ENCODE measurements around the gene TXNDC2. TPM values are rescaled to one million over a fixed set of nuclear protein-coding genes. Genes with fewer than 3 reads are reported as not detected.

Gene TXNDC2
- total RNA-seq = under 1 TPM in 1 of 4 donors, not detected in 3; 0.27 TPM

DNA sequence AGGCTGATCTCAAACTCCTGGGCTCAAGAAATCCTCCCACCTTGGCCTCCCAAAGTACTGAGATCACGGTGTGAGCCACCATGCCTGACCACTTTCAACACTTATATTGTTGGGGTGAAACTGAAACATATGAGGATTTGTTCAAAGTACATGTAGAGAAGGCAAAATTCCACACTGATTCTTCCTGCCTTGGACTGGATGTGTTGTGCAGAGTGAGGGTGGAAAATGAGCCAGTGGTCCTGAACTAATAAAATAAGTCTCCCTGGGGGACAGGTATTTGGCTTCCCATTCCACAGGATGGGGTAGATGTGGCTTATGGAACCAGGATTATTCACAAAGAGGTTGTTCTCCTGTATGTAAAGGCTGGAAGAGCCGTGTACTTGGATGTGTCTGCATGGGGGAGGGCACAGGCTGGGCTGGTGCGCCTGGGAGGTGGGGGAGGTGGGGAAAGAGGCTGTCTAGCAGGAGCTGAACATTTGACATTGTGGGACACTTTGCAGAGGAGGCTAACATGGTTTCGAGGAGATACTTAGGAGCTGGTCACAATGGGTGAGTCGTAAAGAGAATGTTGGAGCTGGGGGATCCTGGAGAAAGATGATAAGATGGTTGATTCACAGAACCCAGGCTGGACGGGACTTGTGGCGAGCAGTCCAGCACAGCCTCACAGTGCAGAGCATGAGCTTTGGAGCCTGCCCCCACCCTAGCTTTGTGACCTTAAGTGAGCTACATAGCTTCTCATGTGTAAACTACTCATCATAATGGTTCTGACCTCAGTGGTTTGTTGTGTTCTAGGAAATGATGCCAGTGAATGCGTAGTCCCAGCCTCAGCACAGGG is at the start of gene TXNDC2:
TSS of gene TXNDC2 (plus strand) at position 804 of the 835 bp plus-strand sequence. CDS start 708 bp downstream, outside the sequence.
- Histone ChIP-seq H3K4me3 (no peak within 1 kb of the TSS), H3K27me3 (no peaks in the 10 kb centered on the region), H3K27ac (no peak within 1 kb of the TSS), H3K9me3 (no peaks in the 10 kb centered on the region), H3K4me1 (no peaks in the 10 kb centered on the region), H3K36me3 (no peaks in the 10 kb centered on the region)
- 75 to 93% methylated on average over 3 to 8 of the region's 8 CpGs for WGBS, 2 donors (ENCODE audit: low coverage in 1 of 2)
- in situ Hi-C loops (cut with MboI; ENCODE audit: low pct_ligation_motif_present in 1 of 4, low pct_unique_long_range_greater_than_20kb in 1 of 4, low sequenced_read_pairs in 3 of 4) = no loop called here
- intact Hi-C loops (cut with DNase I; ENCODE audit: low total_unique reads) = no loop called here
- TF ChIP-seq POLR2AphosphoS5 (IDR thresholded peaks at IDR 0.05) (no peak), EP300 (IDR thresholded peaks at IDR 0.05; ENCODE audit: low read depth) (no peak), POLR2A (IDR thresholded peaks at IDR 0.05) (no peak)
- TF ChIP-seq, protein P1, sequence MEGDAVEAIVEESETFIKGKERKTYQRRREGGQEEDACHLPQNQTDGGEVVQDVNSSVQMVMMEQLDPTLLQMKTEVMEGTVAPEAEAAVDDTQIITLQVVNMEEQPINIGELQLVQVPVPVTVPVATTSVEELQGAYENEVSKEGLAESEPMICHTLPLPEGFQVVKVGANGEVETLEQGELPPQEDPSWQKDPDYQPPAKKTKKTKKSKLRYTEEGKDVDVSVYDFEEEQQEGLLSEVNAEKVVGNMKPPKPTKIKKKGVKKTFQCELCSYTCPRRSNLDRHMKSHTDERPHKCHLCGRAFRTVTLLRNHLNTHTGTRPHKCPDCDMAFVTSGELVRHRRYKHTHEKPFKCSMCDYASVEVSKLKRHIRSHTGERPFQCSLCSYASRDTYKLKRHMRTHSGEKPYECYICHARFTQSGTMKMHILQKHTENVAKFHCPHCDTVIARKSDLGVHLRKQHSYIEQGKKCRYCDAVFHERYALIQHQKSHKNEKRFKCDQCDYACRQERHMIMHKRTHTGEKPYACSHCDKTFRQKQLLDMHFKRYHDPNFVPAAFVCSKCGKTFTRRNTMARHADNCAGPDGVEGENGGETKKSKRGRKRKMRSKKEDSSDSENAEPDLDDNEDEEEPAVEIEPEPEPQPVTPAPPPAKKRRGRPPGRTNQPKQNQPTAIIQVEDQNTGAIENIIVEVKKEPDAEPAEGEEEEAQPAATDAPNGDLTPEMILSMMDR (IDR thresholded peaks at IDR 0.05) = no peak
- DNase-seq = no peak

DNA sequence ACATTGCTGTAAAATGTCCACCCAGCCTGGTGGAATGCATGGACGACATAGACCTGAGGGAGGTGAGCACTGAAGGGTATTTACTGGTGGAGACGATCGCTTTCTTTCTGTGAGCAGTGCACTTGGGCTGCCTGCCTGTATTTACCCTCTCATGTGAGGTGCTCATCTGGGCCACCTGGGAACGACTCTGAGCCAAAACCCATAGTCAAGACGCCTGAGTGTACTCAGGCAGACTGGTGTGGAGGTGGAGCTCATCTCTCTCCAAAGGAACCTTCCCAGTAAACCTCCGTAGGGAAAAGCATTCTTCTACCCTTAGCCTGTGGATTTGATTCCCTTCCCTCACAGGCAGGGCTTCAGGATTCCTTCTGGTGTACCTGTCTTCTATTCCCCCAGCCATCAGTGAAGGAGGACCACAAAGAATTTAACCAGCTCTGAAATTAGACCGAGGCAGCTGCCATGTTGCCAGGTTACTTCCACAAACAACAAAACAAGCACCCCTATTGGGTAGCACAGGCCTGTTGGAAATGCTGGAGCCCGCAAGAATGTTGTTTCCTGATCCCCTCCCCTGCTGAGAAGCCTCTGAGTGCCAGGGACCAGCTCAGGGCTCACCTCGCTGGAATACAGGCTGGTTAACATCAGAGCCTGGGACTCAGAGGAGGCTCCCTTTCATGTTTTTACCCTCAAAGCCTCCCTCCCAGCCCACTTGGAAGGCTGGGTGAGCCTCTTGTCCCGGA is 47.5 kb upstream of the TXNDC2 start:
- DNase-seq = no peak

DNA sequence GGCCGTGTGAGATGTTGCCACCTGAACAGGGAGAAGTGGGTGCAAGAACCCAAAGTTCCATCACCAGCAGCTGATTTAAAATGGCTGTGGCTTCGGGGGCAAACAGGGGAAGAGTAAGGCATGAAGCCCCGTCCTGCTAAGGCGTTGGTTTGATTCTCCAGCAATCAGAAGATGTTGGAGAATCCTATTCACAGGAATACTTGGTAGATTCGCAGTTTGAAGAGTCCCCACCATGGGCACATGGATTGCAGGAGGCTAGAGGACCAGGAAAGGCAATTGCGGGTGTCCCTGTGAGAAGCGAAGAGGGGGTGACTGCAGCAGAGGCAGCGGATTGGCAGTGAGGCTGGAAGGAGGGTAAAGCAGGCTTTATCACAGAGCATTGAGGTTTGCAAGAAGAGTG is 46.6 kb upstream of the TXNDC2 start:
- Histone ChIP-seq H3K27me3 (no peaks in the 10 kb centered on the region), H3K27ac (peak overlapping the region in 1 of 4 donors; percentile 23), H3K36me3 (no peaks in the 10 kb centered on the region), H3K9me3 (no peaks in the 10 kb centered on the region), H3K4me1 (peaks cover 0 to 10% (median 8%) of the 10 kb centered on the region in 4 donors), H3K4me3 (no peak overlapping the region)
- no peak for DNase-seq
- TF ChIP-seq POLR2A (IDR thresholded peaks at IDR 0.05) = no peak
- TF ChIP-seq, protein P1 (IDR thresholded peaks at IDR 0.05) = no peak
- TF ChIP-seq EP300 (IDR thresholded peaks at IDR 0.05; ENCODE audit: low read depth) = no peak
- TF ChIP-seq POLR2AphosphoS5 (IDR thresholded peaks at IDR 0.05) = no peak
- in situ Hi-C loops (cut with MboI; ENCODE audit: low pct_ligation_motif_present in 1 of 4, low pct_unique_long_range_greater_than_20kb in 1 of 4, low sequenced_read_pairs in 3 of 4) (no loop called here), intact Hi-C loops (cut with DNase I; ENCODE audit: low total_unique reads) (no loop called here)
- 84 to 87% methylated on average over 5 to 8 of the region's 8 CpGs for whole genome bisulfite sequencing, 2 donors (ENCODE audit: low coverage in 1 of 2)

More for the DNA sequence above, 47.5 kb upstream of the TXNDC2 start:
- intact Hi-C loops (cut with DNase I; ENCODE audit: low total_unique reads) (no loop called here), in situ Hi-C loops (cut with MboI; ENCODE audit: low pct_ligation_motif_present in 1 of 4, low pct_unique_long_range_greater_than_20kb in 1 of 4, low sequenced_read_pairs in 3 of 4) (no loop called here)
- peak overlapping the region; percentile 23 to 64 (median 56) for H3K27ac ChIP-seq
- no peaks in the 10 kb centered on the region for H3K27me3 ChIP-seq
- no peaks in the 10 kb centered on the region for H3K9me3 ChIP-seq
- WGBS, 2 donors (ENCODE audit: low coverage in 1 of 2) = 61 to 67% methylated on average over 7 to 10 of the region's 10 CpGs
- H3K4me1 ChIP-seq = peaks cover 0 to 10% (median 8%) of the 10 kb centered on the region in 4 donors
- no peaks in the 10 kb centered on the region for H3K36me3 ChIP-seq
- no peak for TF ChIP-seq POLR2AphosphoS5 (IDR thresholded peaks at IDR 0.05)
- TF ChIP-seq EP300 (IDR thresholded peaks at IDR 0.05; ENCODE audit: low read depth) = no peak
- TF ChIP-seq, protein P1 (IDR thresholded peaks at IDR 0.05) = no peak
- no peak for TF ChIP-seq POLR2A (IDR thresholded peaks at IDR 0.05)
- no peak overlapping the region for H3K4me3 ChIP-seq

DNA sequence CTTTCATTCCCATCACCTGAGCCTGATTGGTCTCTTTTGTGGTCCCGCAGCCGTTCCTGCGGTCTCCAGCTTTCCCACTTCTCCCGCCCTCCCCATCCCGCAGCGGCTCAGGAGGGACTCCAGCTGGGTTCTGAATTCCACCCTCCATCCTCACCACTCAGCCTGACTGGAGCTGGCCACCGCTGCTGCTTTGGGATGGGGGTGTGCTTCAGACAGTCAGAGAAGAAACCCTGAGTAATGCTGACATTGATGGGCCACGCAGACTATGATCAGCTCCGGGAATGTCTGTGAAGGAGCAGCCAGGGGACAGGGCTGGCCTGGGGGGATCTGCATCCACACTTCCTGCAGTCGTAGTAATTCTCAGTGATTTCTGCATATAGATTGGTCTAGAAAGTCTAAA is 45.9 kb upstream of the TXNDC2 start:
- 78 to 80% methylated on average over 6 to 10 of the region's 10 CpGs for WGBS, 2 donors (ENCODE audit: low coverage in 1 of 2)
- H3K36me3 ChIP-seq = no peaks in the 10 kb centered on the region
- DNase-seq = no peak
- H3K27me3 ChIP-seq = no peaks in the 10 kb centered on the region
- H3K27ac ChIP-seq = no peak overlapping the region
- in situ Hi-C loops (cut with MboI; ENCODE audit: low pct_ligation_motif_present in 1 of 4, low pct_unique_long_range_greater_than_20kb in 1 of 4, low sequenced_read_pairs in 3 of 4) (no loop called here), intact Hi-C loops (cut with DNase I; ENCODE audit: low total_unique reads) (no loop called here)
- H3K9me3 ChIP-seq = no peaks in the 10 kb centered on the region
- TF ChIP-seq POLR2AphosphoS5 (IDR thresholded peaks at IDR 0.05) (no peak), POLR2A (IDR thresholded peaks at IDR 0.05) (no peak), EP300 (IDR thresholded peaks at IDR 0.05; ENCODE audit: low read depth) (no peak)
- TF ChIP-seq, protein P1 (IDR thresholded peaks at IDR 0.05) = no peak
- H3K4me3 ChIP-seq = no peak overlapping the region
- peaks cover 0 to 10% (median 8%) of the 10 kb centered on the region in 4 donors for H3K4me1 ChIP-seq
